ENCODE results near the gene MLXIPL. TPM values are rescaled to one million over a fixed set of nuclear protein-coding genes. Genes with fewer than 3 reads are reported as not detected.
A peak's percentile ranks its signal among the peaks of the same experiment; 100 is the strongest.

The MLXIPL gene
- polyA plus RNA-seq, 3 donors = 0.15 to 0.24 TPM; not detected in 1

GRCh38 chr7:73599151-73599882 is 25.0 kb downstream of the MLXIPL start:
- Mint-ChIP-seq H3K27ac (peak overlapping the region in 4 of 7 donors; percentile 14 to 88 (median 72)), H3K9me3 (peaks cover 7 to 16% (median 13%) of the 10 kb centered on the region in 7 donors), H3K4me1 (peaks cover 53% of the 10 kb centered on the region), H3K27me3 (ENCODE audit: low read depth in 3 of 3) (peaks cover 50 to 76% (median 62%) of the 10 kb centered on the region in 3 donors), H3K36me3 (peaks cover 9 to 14% of the 10 kb centered on the region in 2 donors), H3K4me3 (peak overlapping the region in 1 of 2 donors; percentile 76)
- no peak overlapping the region for H3K9ac ChIP-seq (ENCODE audit: insufficient read depth, low read length, poor library complexity, severe bottlenecking)
- intact Hi-C loops (cut with micrococcal nuclease) = no loop called here
- H3K4me1 ChIP-seq (ENCODE audit: control insufficient read depth in 1 of 2, insufficient read depth in 2 of 2, low read length in 2 of 2) = peaks cover 36 to 54% of the 10 kb centered on the region in 2 donors
- no peaks in the 10 kb centered on the region for H4K20me1 ChIP-seq (ENCODE audit: insufficient read depth, low read length)
- H3K36me3 ChIP-seq (replicated peaks in 1 of 2; ENCODE audit: control insufficient read depth in 1 of 2, insufficient read depth in 2 of 2, low read length in 2 of 2) = no peaks in the 10 kb centered on the region
- H3K79me2 ChIP-seq (ENCODE audit: insufficient read depth, low read length) = no peaks in the 10 kb centered on the region
- no peak overlapping the region for H2AFZ ChIP-seq (ENCODE audit: insufficient read depth, low read depth, low read length, poor library complexity, severe bottlenecking)
- peak overlapping the region in 1 of 3 experiments; percentile 3 for H3K4me3 ChIP-seq (replicated peaks in 1 of 3; ENCODE audit: low read depth in 2 of 3, low read length in 3 of 3)
- TF ChIP-seq, protein P1, sequence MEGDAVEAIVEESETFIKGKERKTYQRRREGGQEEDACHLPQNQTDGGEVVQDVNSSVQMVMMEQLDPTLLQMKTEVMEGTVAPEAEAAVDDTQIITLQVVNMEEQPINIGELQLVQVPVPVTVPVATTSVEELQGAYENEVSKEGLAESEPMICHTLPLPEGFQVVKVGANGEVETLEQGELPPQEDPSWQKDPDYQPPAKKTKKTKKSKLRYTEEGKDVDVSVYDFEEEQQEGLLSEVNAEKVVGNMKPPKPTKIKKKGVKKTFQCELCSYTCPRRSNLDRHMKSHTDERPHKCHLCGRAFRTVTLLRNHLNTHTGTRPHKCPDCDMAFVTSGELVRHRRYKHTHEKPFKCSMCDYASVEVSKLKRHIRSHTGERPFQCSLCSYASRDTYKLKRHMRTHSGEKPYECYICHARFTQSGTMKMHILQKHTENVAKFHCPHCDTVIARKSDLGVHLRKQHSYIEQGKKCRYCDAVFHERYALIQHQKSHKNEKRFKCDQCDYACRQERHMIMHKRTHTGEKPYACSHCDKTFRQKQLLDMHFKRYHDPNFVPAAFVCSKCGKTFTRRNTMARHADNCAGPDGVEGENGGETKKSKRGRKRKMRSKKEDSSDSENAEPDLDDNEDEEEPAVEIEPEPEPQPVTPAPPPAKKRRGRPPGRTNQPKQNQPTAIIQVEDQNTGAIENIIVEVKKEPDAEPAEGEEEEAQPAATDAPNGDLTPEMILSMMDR (IDR thresholded peaks at IDR 0.05) = no peak
- peak overlapping the region; percentile 2 for H3K4me2 ChIP-seq (replicated peaks; ENCODE audit: extremely low read depth, low read length, poor library complexity, severe bottlenecking)
- no peak overlapping the region for H3K27ac ChIP-seq (ENCODE audit: low read depth in 1 of 2, low read length in 2 of 2)
- peaks cover 2 to 55% of the 10 kb centered on the region in 2 donors for H3K27me3 ChIP-seq (ENCODE audit: control insufficient read depth in 2 of 2, insufficient read depth in 2 of 2, low read length in 2 of 2)
- WGBS (ENCODE audit: insufficient coverage) = 74% methylated on average over 12 of the region's 13 CpGs
- peaks cover 0 to 4% of the 10 kb centered on the region in 2 donors for H3K9me3 ChIP-seq (replicated peaks in 1 of 2; ENCODE audit: control insufficient read depth in 1 of 2, insufficient read depth in 1 of 2, low read length in 2 of 2)
- DNase-seq = no peak

GRCh38 chr7:73597978-73598782 is 26.1 kb downstream of the MLXIPL start:
- Mint-ChIP-seq H3K4me1 (peaks cover 59% of the 10 kb centered on the region), H3K27me3 (ENCODE audit: low read depth in 3 of 3) (peaks cover 46 to 74% (median 60%) of the 10 kb centered on the region in 3 donors), H3K36me3 (peaks cover 9 to 14% of the 10 kb centered on the region in 2 donors), H3K27ac (peak overlapping the region in 1 of 7 donors; percentile 42), H3K4me3 (peak overlapping the region in 1 of 2 donors; percentile 27), H3K9me3 (peaks cover 7 to 18% (median 12%) of the 10 kb centered on the region in 7 donors)
- intact Hi-C loops (cut with micrococcal nuclease) = no loop called here
- H3K4me3 ChIP-seq (replicated peaks in 1 of 3; ENCODE audit: low read depth in 2 of 3, low read length in 3 of 3) = no peak overlapping the region
- WGBS (ENCODE audit: insufficient coverage) = 77% methylated on average over 2 of the region's 5 CpGs
- H3K27ac ChIP-seq (ENCODE audit: low read depth in 1 of 2, low read length in 2 of 2) = no peak overlapping the region
- no peaks in the 10 kb centered on the region for H4K20me1 ChIP-seq (ENCODE audit: insufficient read depth, low read length)
- H3K36me3 ChIP-seq (replicated peaks in 1 of 2; ENCODE audit: control insufficient read depth in 1 of 2, insufficient read depth in 2 of 2, low read length in 2 of 2) = no peaks in the 10 kb centered on the region
- DNase-seq = no peak
- H3K9me3 ChIP-seq (replicated peaks in 1 of 2; ENCODE audit: control insufficient read depth in 1 of 2, insufficient read depth in 1 of 2, low read length in 2 of 2) = peaks cover 0 to 4% of the 10 kb centered on the region in 2 donors
- no peak overlapping the region for H3K4me2 ChIP-seq (replicated peaks; ENCODE audit: extremely low read depth, low read length, poor library complexity, severe bottlenecking)
- no peak overlapping the region for H3K9ac ChIP-seq (ENCODE audit: insufficient read depth, low read length, poor library complexity, severe bottlenecking)
- H2AFZ ChIP-seq (ENCODE audit: insufficient read depth, low read depth, low read length, poor library complexity, severe bottlenecking) = no peak overlapping the region
- peaks cover 43 to 59% of the 10 kb centered on the region in 2 donors for H3K4me1 ChIP-seq (ENCODE audit: control insufficient read depth in 1 of 2, insufficient read depth in 2 of 2, low read length in 2 of 2)
- TF ChIP-seq, protein P1 (IDR thresholded peaks at IDR 0.05) = no peak
- peaks cover 2 to 53% of the 10 kb centered on the region in 2 donors for H3K27me3 ChIP-seq (ENCODE audit: control insufficient read depth in 2 of 2, insufficient read depth in 2 of 2, low read length in 2 of 2)
- H3K79me2 ChIP-seq (ENCODE audit: insufficient read depth, low read length) = no peaks in the 10 kb centered on the region

Data from CD14-positive monocyte (primary cell).